Measurements from ENCODE around the gene BANP.

BANP gene

DNA sequence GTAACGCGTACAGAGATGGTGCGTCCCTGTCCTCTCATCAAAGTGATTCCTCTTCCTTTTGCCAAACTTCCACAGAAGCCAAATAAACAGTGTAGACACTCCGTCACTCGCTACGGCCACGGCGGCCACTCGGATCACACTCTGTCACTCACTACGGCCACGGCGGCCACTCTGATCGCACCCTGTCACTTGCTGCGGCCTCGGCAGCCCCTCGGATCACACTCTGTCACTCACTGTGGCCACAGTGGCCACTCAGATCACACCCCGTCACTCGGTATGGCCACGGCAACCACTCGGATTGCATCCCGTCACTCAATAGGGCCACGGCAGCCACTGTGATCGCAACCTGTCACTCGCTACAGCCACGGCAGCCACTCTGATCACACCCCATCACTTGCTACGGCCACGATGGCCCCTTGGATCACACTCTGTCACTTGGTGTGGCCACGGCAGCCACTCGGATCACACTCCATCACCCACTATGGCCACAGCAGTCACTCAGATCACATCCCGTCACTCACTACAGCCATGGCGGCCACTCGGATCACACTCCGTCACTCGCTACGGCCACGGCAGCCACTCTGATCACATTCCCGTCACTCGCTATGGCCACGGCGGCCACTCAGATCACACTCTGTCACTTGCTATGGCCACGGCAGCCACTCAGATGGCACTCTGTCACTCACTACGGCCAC is 170.8 kb downstream of the BANP start:
- DNase-seq (ENCODE audit: low spot score): no peak
- TF ChIP-seq, protein P1, sequence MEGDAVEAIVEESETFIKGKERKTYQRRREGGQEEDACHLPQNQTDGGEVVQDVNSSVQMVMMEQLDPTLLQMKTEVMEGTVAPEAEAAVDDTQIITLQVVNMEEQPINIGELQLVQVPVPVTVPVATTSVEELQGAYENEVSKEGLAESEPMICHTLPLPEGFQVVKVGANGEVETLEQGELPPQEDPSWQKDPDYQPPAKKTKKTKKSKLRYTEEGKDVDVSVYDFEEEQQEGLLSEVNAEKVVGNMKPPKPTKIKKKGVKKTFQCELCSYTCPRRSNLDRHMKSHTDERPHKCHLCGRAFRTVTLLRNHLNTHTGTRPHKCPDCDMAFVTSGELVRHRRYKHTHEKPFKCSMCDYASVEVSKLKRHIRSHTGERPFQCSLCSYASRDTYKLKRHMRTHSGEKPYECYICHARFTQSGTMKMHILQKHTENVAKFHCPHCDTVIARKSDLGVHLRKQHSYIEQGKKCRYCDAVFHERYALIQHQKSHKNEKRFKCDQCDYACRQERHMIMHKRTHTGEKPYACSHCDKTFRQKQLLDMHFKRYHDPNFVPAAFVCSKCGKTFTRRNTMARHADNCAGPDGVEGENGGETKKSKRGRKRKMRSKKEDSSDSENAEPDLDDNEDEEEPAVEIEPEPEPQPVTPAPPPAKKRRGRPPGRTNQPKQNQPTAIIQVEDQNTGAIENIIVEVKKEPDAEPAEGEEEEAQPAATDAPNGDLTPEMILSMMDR (IDR thresholded peaks at IDR 0.05; ENCODE audit: borderline replicate concordance, control extremely low read depth, extremely low read depth, insufficient read depth, missing control alignments): no peak
- in situ Hi-C loops (cut with MboI; ENCODE audit: low sequenced_read_pairs, unreplicated experiment): no loop called here
